PC-3 (cell line): ENCODE measurements around the gene TIMP2. TPM values are rescaled to one million over a fixed set of nuclear protein-coding genes. Genes with fewer than 3 reads are reported as not detected.
A peak's percentile ranks its signal among the peaks of the same experiment; 100 is the strongest.

Experiments
- ATAC-seq: fragments of 200-7000 bp; cut with Tn5 transposase; 2 replicates; pipeline ENCODE4 v1.9.1; 2020; ENCODE audit warnings: mild to moderate bottlenecking, moderate library complexity
- BruUV-seq: library from RNA; stranded (reverse); fragments of 400-500 nt; replicated peaks from 2 replicates; lab custom pipeline; 2021; lab: Mats Ljungman, UMichigan
- CTCF ChIA-PET: fragments of 300-600 bp; sonication (Branson Sonifier 250); formaldehyde crosslinking; loops from one replicate; lab custom pipeline; 2022; ENCODE audit warnings: antibody characterized with exemption; lab: Charles Lee
- POLR2A ChIA-PET: fragments of 300-600 bp; sonication (Branson Sonifier 250); formaldehyde crosslinking; loops from one replicate; lab custom pipeline; 2022; ENCODE audit warnings: antibody characterized with exemption; ENCODE audit not compliant: unreplicated experiment; lab: Charles Lee
- DNase-seq: peaks from one replicate; pipeline ENCODE4 v3.0.0-alpha.2; 2015
- H2AFZ ChIP-seq: fragments of 300-600 bp; sonication (generic); 2 replicates; pipeline ENCODE4 v1.6.0; 2016; ENCODE audit warnings: antibody characterized with exemption, low read length
- H3F3A ChIP-seq: fragments of 300-600 bp; sonication (generic); one replicate; pipeline ENCODE4 v1.6.0; 2017; ENCODE audit warnings: antibody characterized with exemption, low read length, control low read depth, mild to moderate bottlenecking; ENCODE audit not compliant: unreplicated experiment
- H3K27ac ChIP-seq: fragments of 300-600 bp; sonication (generic); 2 replicates; pipeline ENCODE4 v1.5.1; 2016; ENCODE audit warnings: mild to moderate bottlenecking, low read length
- H3K27me3 ChIP-seq: fragments of 300-600 bp; sonication (generic); 2 replicates; pipeline ENCODE4 v1.6.1; 2016; ENCODE audit warnings: low read length, mixed read lengths
- H3K36me3 ChIP-seq: fragments of 300-600 bp; sonication (generic); 2 replicates; pipeline ENCODE4 v1.6.1; 2016; ENCODE audit warnings: low read depth, mixed run types, low read length, mixed read lengths
- H3K4me1 ChIP-seq: fragments of 300-600 bp; sonication (generic); 2 replicates; pipeline ENCODE4 v1.5.1; 2016; ENCODE audit warnings: low read length; ENCODE audit not compliant: insufficient read depth
- H3K4me2 ChIP-seq: fragments of 300-600 bp; sonication (generic); 2 replicates; pipeline ENCODE4 v1.6.0; 2016; ENCODE audit warnings: low read length
- H3K4me3 ChIP-seq: fragments of 300-600 bp; sonication (generic); 2 replicates; pipeline ENCODE4 v1.5.1; 2016; ENCODE audit warnings: mild to moderate bottlenecking, low read length, mixed read lengths
- H3K79me2 ChIP-seq: fragments of 300-600 bp; sonication (generic); 2 replicates; pipeline ENCODE4 v1.6.1; 2017; ENCODE audit warnings: low read length, mixed read lengths
- H3K9ac ChIP-seq: fragments of 300-600 bp; sonication (generic); 2 replicates; pipeline ENCODE4 v1.6.0; 2016; ENCODE audit warnings: mild to moderate bottlenecking, low read length
- H3K9me2 ChIP-seq: fragments of 300-600 bp; sonication (generic); replicated peaks from 2 replicates; pipeline ENCODE4 v1.6.1; 2016; ENCODE audit warnings: mixed run types, low read length, mixed read lengths
- H3K9me3 ChIP-seq: fragments of 300-600 bp; sonication (generic); 2 replicates; pipeline ENCODE4 v1.6.1; 2016; ENCODE audit warnings: low read length, mixed read lengths
- H4K20me1 ChIP-seq: fragments of 300-600 bp; sonication (generic); 2 replicates; pipeline ENCODE4 v1.6.1; 2016; ENCODE audit warnings: low read length, mixed read lengths
- EZH2 ChIP-seq: fragments of 300-600 bp; sonication (generic); IDR thresholded peaks from one replicate; pipeline ENCODE4 v1.6.1; 2017; ENCODE audit warnings: antibody characterized with exemption, mild to moderate bottlenecking, low read length; ENCODE audit not compliant: unreplicated experiment
- EZH2phosphoT487 ChIP-seq: fragments of 300-600 bp; sonication (generic); IDR thresholded peaks from 2 replicates; pipeline ENCODE4 v1.6.1; 2018; ENCODE audit warnings: mild to moderate bottlenecking, antibody characterized with exemption, low read length, borderline replicate concordance
- intact Hi-C: fragments of 100-400 bp; cut with micrococcal nuclease; formaldehyde crosslinking; loops from 2 replicates; pipeline ENCODE4 v1.9.0; 2023
- total RNA-seq: library from RNA; depleted of rRNA; stranded (reverse); fragments of >200 nt; gene quantifications from 2 replicates; pipeline ENCODE4 v1.2.3, GENCODE V29; 2014
- TF ChIP-seq, protein P1 (sequence below): fragments of 300-600 bp; sonication (generic); conservative IDR thresholded peaks from 2 replicates; pipeline ENCODE4 v1.5.1; 2017; ENCODE audit warnings: antibody characterized with exemption, low read depth, mild to moderate bottlenecking, low read length

TIMP2 gene
- total RNA-seq, 1 experiment from 2014 or later = 60.1 TPM

DNA sequence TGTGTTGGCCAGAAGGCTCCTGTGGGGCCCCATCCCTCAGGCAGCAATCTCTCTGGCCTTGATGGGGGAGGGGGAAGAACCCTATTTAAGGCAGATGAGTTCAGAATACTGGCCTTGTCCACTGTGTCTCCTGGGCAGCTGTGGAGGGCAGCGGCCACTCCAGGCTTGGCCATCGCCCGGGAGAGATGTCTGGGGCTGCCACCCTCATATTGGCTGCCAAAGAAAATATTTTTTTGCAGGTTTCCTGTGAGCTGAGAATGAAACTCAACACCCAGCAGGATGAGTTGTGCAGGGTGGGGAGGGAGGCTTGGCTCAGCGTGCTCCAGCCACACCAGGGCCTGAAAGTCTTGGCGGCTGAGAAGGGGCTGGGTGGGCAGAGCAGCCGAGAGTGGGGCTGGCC lies 14.4 kb upstream of the TIMP2 start:
- DNase-seq = no peak
- Histone ChIP-seq H3K4me3 (no peak overlapping the region), H3K9me3 (no peaks in the 10 kb centered on the region), H3K4me1 (peaks cover 19% of the 10 kb centered on the region), H2AFZ (no peak overlapping the region), H3K4me2 (no peak overlapping the region), H3K36me3 (no peaks in the 10 kb centered on the region), H3K9me2 (no peaks in the 10 kb centered on the region), H3K27me3 (no peaks in the 10 kb centered on the region), H4K20me1 (no peaks in the 10 kb centered on the region), H3F3A (no peaks in the 10 kb centered on the region), H3K9ac (no peak overlapping the region), H3K27ac (no peak overlapping the region), H3K79me2 (no peaks in the 10 kb centered on the region)
- ChIA-PET CTCF (no interaction called here), POLR2A (no interaction called here)
- intact Hi-C loops = no loop called here
- ATAC-seq = peak; percentile 49
- no TSS peak for BruUV-seq
- no peak for TF ChIP-seq EZH2
- TF ChIP-seq, protein P1, sequence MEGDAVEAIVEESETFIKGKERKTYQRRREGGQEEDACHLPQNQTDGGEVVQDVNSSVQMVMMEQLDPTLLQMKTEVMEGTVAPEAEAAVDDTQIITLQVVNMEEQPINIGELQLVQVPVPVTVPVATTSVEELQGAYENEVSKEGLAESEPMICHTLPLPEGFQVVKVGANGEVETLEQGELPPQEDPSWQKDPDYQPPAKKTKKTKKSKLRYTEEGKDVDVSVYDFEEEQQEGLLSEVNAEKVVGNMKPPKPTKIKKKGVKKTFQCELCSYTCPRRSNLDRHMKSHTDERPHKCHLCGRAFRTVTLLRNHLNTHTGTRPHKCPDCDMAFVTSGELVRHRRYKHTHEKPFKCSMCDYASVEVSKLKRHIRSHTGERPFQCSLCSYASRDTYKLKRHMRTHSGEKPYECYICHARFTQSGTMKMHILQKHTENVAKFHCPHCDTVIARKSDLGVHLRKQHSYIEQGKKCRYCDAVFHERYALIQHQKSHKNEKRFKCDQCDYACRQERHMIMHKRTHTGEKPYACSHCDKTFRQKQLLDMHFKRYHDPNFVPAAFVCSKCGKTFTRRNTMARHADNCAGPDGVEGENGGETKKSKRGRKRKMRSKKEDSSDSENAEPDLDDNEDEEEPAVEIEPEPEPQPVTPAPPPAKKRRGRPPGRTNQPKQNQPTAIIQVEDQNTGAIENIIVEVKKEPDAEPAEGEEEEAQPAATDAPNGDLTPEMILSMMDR = no peak
- TF ChIP-seq EZH2phosphoT487 = no peak

DNA sequence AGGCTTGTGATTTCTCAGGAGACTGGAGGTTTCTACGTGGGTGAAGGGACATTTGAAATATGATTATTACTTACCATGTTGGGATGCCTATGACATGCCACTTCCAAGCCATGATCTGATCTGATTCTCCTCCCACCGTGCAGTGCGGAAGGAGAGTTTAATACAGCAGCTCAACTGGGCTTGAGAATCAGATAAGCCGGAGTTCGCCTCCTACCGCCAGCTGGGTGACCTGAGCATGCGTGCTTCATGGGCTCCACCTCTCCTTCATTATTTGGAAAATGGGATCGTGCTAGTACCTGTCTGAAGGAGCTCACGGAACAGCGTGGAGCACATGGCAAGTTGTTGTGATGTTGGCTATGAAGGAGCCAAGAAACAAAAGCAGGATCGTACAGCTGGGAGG lies 12.4 kb upstream of the TIMP2 start:
- no peaks in the 10 kb centered on the region for H3K79me2 ChIP-seq
- no peak overlapping the region for H3K4me2 ChIP-seq
- POLR2A ChIA-PET = no interaction called here
- H3K9me2 ChIP-seq = no peaks in the 10 kb centered on the region
- H3K27me3 ChIP-seq = no peaks in the 10 kb centered on the region
- H3K9ac ChIP-seq = no peak overlapping the region
- BruUV-seq = no TSS peak
- no peaks in the 10 kb centered on the region for H3K36me3 ChIP-seq
- ATAC-seq (no peak), DNase-seq (no peak)
- no peak for TF ChIP-seq EZH2
- no peak for TF ChIP-seq EZH2phosphoT487
- TF ChIP-seq, protein P1 = no peak
- no peak overlapping the region for H3K27ac ChIP-seq
- peaks cover 39% of the 10 kb centered on the region for H3K4me1 ChIP-seq
- H3K9me3 ChIP-seq = no peaks in the 10 kb centered on the region
- no peak overlapping the region for H2AFZ ChIP-seq
- no peak overlapping the region for H3K4me3 ChIP-seq
- intact Hi-C loops = no loop called here
- no peaks in the 10 kb centered on the region for H3F3A ChIP-seq
- CTCF ChIA-PET = no interaction called here
- H4K20me1 ChIP-seq = no peaks in the 10 kb centered on the region

DNA sequence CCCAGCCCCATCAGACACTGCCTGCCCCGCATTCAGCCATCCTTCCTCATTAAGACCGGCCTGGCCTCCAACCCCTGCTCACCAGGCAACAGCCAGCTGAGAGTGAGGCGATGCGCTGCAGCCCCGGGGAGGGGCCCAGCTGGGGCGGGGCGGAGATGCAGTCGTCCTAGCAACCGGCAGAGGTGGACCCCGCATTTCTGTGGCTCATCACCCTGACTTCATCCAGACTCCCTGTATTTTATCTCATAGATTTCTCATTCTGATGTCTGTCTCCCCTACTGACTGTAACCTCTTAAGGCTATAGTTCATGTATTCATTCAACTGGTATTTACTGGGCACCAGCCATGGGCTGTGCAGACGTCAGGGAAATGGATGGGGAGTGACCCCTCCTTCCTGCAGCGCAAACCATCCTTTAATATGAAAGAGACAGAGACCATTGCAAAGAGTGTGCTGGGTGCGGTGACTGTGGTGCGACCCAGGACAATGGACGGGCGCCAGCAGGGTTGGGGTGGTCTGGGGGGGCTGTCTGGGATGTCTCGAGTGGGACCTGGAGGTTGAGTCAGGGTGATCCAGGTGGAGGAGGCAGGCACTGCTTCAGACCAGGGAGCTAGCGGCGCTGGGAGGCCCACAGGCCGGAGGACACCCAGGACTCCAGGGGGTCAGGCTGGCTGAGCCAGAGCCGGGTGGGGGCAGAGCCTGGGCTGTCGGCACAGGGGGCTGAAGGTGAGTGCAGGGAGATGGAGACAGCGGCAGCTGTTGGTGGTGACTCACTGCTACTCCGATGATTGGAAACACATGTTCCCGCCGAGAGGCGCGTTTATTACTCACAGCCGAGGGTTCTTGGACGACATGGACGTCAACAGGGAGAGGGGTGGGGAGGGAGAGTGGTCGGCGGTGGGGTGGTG lies 10.5 kb upstream of the TIMP2 start:
- no peaks in the 10 kb centered on the region for H3F3A ChIP-seq
- no peaks in the 10 kb centered on the region for H3K9me3 ChIP-seq
- no peaks in the 10 kb centered on the region for H4K20me1 ChIP-seq
- H3K4me1 ChIP-seq = peaks cover 42% of the 10 kb centered on the region
- H3K27me3 ChIP-seq = no peaks in the 10 kb centered on the region
- H3K9me2 ChIP-seq = no peaks in the 10 kb centered on the region
- no peaks in the 10 kb centered on the region for H3K79me2 ChIP-seq
- CTCF ChIA-PET = interaction anchor here (0.7 kb wide), 1 partner anchor 42 kb away, joined by 8 read pairs; no protein-coding TSS in a partner anchor
- H3K36me3 ChIP-seq = no peaks in the 10 kb centered on the region
- no peak overlapping the region; the same call in 1 of the 2 replicates for H2AFZ ChIP-seq
- no peak overlapping the region for H3K4me2 ChIP-seq
- ATAC-seq (no peak), DNase-seq (peak; percentile 52)
- no peak overlapping the region for H3K9ac ChIP-seq
- POLR2A ChIA-PET = no interaction called here
- H3K4me3 ChIP-seq = no peak overlapping the region
- intact Hi-C loops = no loop called here
- BruUV-seq = no TSS peak
- no peak overlapping the region for H3K27ac ChIP-seq
- TF ChIP-seq EZH2phosphoT487 = no peak
- no peak for TF ChIP-seq EZH2
- TF ChIP-seq, protein P1 = no peak
